COLO668 (cell line): Measurements from ENCODE around the gene FRG2B.
"Not testable (repeated sequence)": the region's sequence is repeated elsewhere in the genome, so short reads cannot be mapped to it uniquely, and the experiment has no call there.

Experiments used
- DNase-seq: peaks from one replicate; lab custom pipeline; 2025; ENCODE audit not compliant: unreplicated experiment; lab: John Stamatoyannopoulos, UW

The FRG2B gene

GRCh38 chr10:133600657-133601056 is 25.9 kb downstream of the FRG2B start:
- no peak for DNase-seq

- not testable (repeated sequence) for DNase-seq
Measured at GRCh38 chr10:133599869-133600268, 26.7 kb downstream of the FRG2B start.

GRCh38 chr10:133592716-133593115 is 33.9 kb downstream of the FRG2B start:
- DNase-seq, result no peak

GRCh38 chr10:133590970-133591359 is 35.6 kb downstream of the FRG2B start:
- no peak for DNase-seq

- no peak for DNase-seq
Measured at GRCh38 chr10:133590226-133590969, 36.2 kb downstream of the FRG2B start.

GRCh38 chr10:133577037-133577436 is 49.6 kb downstream of the FRG2B start:
- not testable (repeated sequence) for DNase-seq
